Omental fat pad (tissue), 4 donors: ENCODE results near the gene ASTN2. TPM values are rescaled to one million over a fixed set of nuclear protein-coding genes. Genes with fewer than 3 reads are reported as not detected.

Source experiments
- ATAC-seq: fragments of 150-250 bp; one replicate; pipeline ENCODE4 v1.9.1; 2016; ENCODE audit warnings: mild to moderate bottlenecking, moderate library complexity; ENCODE audit not compliant: low FRiP score
- DNase-seq: peaks from one replicate; pipeline ENCODE4 v3.0.0-alpha.2; 2019; ENCODE audit warnings: low spot score
- CTCF ChIP-seq, 3 donors: fragments of 450-650 bp; IDR thresholded peaks; one replicate each; pipeline ENCODE4 v1.5.1; 2016 to 2017; ENCODE audit warnings: antibody characterized with exemption in 3 of 3, mild to moderate bottlenecking in 3 of 3, moderate library complexity in 2 of 3
- total RNA-seq, 4 donors: library from RNA; depleted of rRNA; stranded (reverse); fragments of >200 nt; gene quantifications; one replicate each; pipeline ENCODE4 v1.1.0, GENCODE V29; 2016

ASTN2 gene
- total RNA-seq, 4 donors from 2014 or later: 1.1 to 8.4 (median 3.6) TPM

- TF ChIP-seq CTCF (IDR thresholded peaks at IDR 0.05): no peak
- DNase-seq: no peak
- no peak for ATAC-seq
Measured at GRCh38 chr9:117104716-117105495, 310.0 kb downstream of the ASTN2 start.

- no peak for TF ChIP-seq CTCF (IDR thresholded peaks at IDR 0.05)
- no peak for DNase-seq
- ATAC-seq: no peak
Measured at GRCh38 chr9:117104206-117104605, 310.7 kb downstream of the ASTN2 start.

- no peak for TF ChIP-seq CTCF (IDR thresholded peaks at IDR 0.05)
- ATAC-seq (no peak), DNase-seq (no peak)
Measured at GRCh38 chr9:117103438-117104110, 311.3 kb downstream of the ASTN2 start.

- TF ChIP-seq CTCF (IDR thresholded peaks at IDR 0.05): no peak
- no peak for ATAC-seq
- no peak for DNase-seq
Measured at GRCh38 chr9:117101008-117101407, 313.8 kb downstream of the ASTN2 start.

GRCh38 chr9:117098331-117098730 lies 316.5 kb downstream of the ASTN2 start:
- TF ChIP-seq CTCF (IDR thresholded peaks at IDR 0.05): no peak

GRCh38 chr9:117097761-117098160 lies 317.1 kb downstream of the ASTN2 start:
- ATAC-seq: no peak
- no peak for TF ChIP-seq CTCF (IDR thresholded peaks at IDR 0.05)
- DNase-seq: no peak

More at GRCh38 chr9:117098331-117098730, 316.5 kb downstream of the ASTN2 start:
- DNase-seq (no peak), ATAC-seq (no peak)

GRCh38 chr9:117096138-117096537 lies 318.7 kb downstream of the ASTN2 start:
- DNase-seq (no peak), ATAC-seq (no peak)
- TF ChIP-seq CTCF (IDR thresholded peaks at IDR 0.05): no peak
